Natural killer cell (primary cell): Measurements from ENCODE around the gene RBM22. TPM values are rescaled to one million over a fixed set of nuclear protein-coding genes. Genes with fewer than 3 reads are reported as not detected.

Experiments used
- ATAC-seq, 3 donors: fragments of 150-1000 bp in 2 of 3; fragments of 200-7000 bp in 1 of 3; cut with Tn5 transposase; 1 replicate in 1 of 3; 2 replicates in 2 of 3; pipeline ENCODE4 v1.10.0; 2021; ENCODE audit warnings: mild to moderate bottlenecking in 2 of 3, moderate library complexity in 2 of 3
- DNase-seq, 2 donors: peaks; one replicate each; pipeline versions ENCODE4 v3.0.0 to v3.0.0-alpha.2; 2013 to 2021; ENCODE audit warnings: mixed read lengths in 1 of 2
- H3K27ac ChIP-seq: one replicate; pipeline ENCODE4 v1.5.1; 2013; ENCODE audit warnings: mild to moderate bottlenecking, low read length
- H3K27me3 ChIP-seq: one replicate; pipeline ENCODE4 v1.6.1; 2013; ENCODE audit warnings: low read length; ENCODE audit not compliant: control insufficient read depth, insufficient read depth
- H3K36me3 ChIP-seq: one replicate; pipeline ENCODE4 v1.6.1; 2013; ENCODE audit warnings: low read length; ENCODE audit not compliant: control insufficient read depth, insufficient read depth
- H3K4me1 ChIP-seq: one replicate; pipeline ENCODE4 v1.6.1; 2013; ENCODE audit warnings: low read length; ENCODE audit not compliant: control insufficient read depth, insufficient read depth
- H3K4me3 ChIP-seq: one replicate; pipeline ENCODE4 v1.5.1; 2013; ENCODE audit warnings: low read length
- H3K9me3 ChIP-seq: one replicate; pipeline ENCODE4 v1.6.1; 2013; ENCODE audit warnings: low read length; ENCODE audit not compliant: control insufficient read depth, insufficient read depth
- H3K27ac Mint-ChIP-seq, 2 donors: one replicate each; pipeline ENCODE4 v1.8.0; 2022; ENCODE audit warnings: mild to moderate bottlenecking in 2 of 2, mixed read lengths in 2 of 2, moderate library complexity in 1 of 2
- H3K27me3 Mint-ChIP-seq, 2 donors: one replicate each; pipeline ENCODE4 v1.8.0; 2022; ENCODE audit warnings: low read depth in 2 of 2, mixed read lengths in 2 of 2
- H3K36me3 Mint-ChIP-seq: one replicate; pipeline ENCODE4 v1.8.0; 2022; ENCODE audit warnings: mixed read lengths
- H3K4me1 Mint-ChIP-seq, 2 donors: one replicate each; pipeline ENCODE4 v1.8.0; 2022; ENCODE audit warnings: mixed read lengths in 2 of 2
- H3K4me3 Mint-ChIP-seq: one replicate; pipeline ENCODE4 v1.8.0; 2022; ENCODE audit warnings: mild to moderate bottlenecking, moderate library complexity, mixed read lengths
- H3K9me3 Mint-ChIP-seq, 2 donors: one replicate each; pipeline ENCODE4 v1.8.0; 2022; ENCODE audit warnings: mixed read lengths in 2 of 2
- WGBS: methylation state at CpG from one replicate; pipeline ENCODE4 v1.1.7; 2013; ENCODE audit warnings: missing lambda C conversion rate; ENCODE audit not compliant: insufficient coverage; 5-methylcytosine and 5-hydroxymethylcytosine counted together
- intact Hi-C: fragments of 100-400 bp; cut with micrococcal nuclease; formaldehyde crosslinking; loops from one replicate; pipeline ENCODE4 v1.14.2; 2022
- total RNA-seq, 4 donors: library from RNA; stranded (reverse); fragments of 120-200 nt in 1 of 4; gene quantifications; one replicate each; pipeline versions ENCODE4 v1.2.3 to v1.2.4, GENCODE V29; 2013 to 2022
- TF ChIP-seq, protein P1 (sequence below): fragments of 200-600 bp; IDR thresholded peaks from one replicate; pipeline ENCODE4 v1.8.0; 2022; ENCODE audit warnings: antibody characterized with exemption

The RBM22 gene
- total RNA-seq, 3 donors from 2014 or later (not counting 1 experiment from before 2014, with no cell fraction given) = 136 to 149 (median 145) TPM

DNA sequence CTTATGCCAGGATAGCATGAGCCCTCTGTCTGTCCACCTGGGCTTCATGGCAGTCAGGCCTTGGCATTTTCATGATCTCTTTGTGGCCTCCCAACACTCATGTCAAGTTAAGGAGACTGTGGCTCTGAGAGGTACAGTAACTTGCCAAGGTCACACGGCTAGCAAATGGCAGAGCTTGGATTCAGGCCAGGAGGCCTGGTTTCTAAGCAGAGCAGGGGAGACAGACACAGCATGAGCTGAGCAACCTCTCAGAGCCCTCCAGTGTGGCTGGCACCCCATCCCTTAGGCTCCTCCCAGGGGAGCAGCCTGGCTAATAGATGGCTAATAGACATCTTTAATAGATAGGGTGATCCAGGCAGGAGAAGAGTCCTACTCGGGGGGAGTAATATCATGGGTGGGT, 56.3 kb downstream of the RBM22 start:
- H3K36me3 ChIP-seq = no peaks in the 10 kb centered on the region
- no peak overlapping the region for H3K27ac Mint-ChIP-seq
- no peak overlapping the region for H3K27ac ChIP-seq
- WGBS = 87% methylated on average over 2 of the region's 2 CpGs
- no peaks in the 10 kb centered on the region for H3K27me3 ChIP-seq
- no peak for ATAC-seq
- no peaks in the 10 kb centered on the region for H3K4me1 ChIP-seq
- TF ChIP-seq, protein P1, sequence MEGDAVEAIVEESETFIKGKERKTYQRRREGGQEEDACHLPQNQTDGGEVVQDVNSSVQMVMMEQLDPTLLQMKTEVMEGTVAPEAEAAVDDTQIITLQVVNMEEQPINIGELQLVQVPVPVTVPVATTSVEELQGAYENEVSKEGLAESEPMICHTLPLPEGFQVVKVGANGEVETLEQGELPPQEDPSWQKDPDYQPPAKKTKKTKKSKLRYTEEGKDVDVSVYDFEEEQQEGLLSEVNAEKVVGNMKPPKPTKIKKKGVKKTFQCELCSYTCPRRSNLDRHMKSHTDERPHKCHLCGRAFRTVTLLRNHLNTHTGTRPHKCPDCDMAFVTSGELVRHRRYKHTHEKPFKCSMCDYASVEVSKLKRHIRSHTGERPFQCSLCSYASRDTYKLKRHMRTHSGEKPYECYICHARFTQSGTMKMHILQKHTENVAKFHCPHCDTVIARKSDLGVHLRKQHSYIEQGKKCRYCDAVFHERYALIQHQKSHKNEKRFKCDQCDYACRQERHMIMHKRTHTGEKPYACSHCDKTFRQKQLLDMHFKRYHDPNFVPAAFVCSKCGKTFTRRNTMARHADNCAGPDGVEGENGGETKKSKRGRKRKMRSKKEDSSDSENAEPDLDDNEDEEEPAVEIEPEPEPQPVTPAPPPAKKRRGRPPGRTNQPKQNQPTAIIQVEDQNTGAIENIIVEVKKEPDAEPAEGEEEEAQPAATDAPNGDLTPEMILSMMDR = no peak
- DNase-seq = no peak
- no peak overlapping the region for H3K4me3 ChIP-seq
- no peaks in the 10 kb centered on the region for H3K9me3 ChIP-seq
- no peaks in the 10 kb centered on the region for H3K4me1 Mint-ChIP-seq
- no peaks in the 10 kb centered on the region for H3K9me3 Mint-ChIP-seq
- H3K4me3 Mint-ChIP-seq = no peak overlapping the region
- H3K36me3 Mint-ChIP-seq = no peaks in the 10 kb centered on the region
- peaks cover 6% of the 10 kb centered on the region in 2 donors for H3K27me3 Mint-ChIP-seq
- intact Hi-C loops = no loop called here

DNA sequence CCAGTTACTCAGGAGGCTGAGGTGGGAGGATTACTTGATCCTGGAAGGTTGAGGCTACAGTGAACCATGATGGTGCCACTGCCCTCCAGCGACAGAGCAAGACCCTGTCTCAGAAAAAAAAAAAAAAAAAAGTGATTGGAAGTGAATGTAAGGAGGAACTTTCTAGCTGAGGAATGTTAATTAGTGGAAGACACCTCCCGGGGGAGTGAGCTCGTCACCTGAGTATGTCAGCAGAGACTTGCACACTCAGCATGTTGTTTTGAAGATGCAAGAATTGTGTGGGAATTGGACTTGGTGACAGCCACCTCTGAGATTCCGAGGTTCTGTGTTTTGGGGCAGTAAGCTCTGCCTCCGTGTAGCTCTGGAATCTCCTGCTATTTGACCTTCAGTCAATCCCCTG, 56.8 kb downstream of the RBM22 start:
- H3K27ac ChIP-seq = no peak overlapping the region
- Mint-ChIP-seq H3K4me1 (no peaks in the 10 kb centered on the region), H3K9me3 (no peaks in the 10 kb centered on the region), H3K27ac (no peak overlapping the region), H3K27me3 (peaks cover 6% of the 10 kb centered on the region in 2 donors), H3K36me3 (no peaks in the 10 kb centered on the region), H3K4me3 (no peak overlapping the region)
- 91% methylated on average over 5 of the region's 5 CpGs for WGBS
- H3K4me3 ChIP-seq = no peak overlapping the region
- no peaks in the 10 kb centered on the region for H3K36me3 ChIP-seq
- no peaks in the 10 kb centered on the region for H3K4me1 ChIP-seq
- no peaks in the 10 kb centered on the region for H3K27me3 ChIP-seq
- no peaks in the 10 kb centered on the region for H3K9me3 ChIP-seq
- no peak for ATAC-seq
- intact Hi-C loops = no loop called here
- TF ChIP-seq, protein P1 = no peak
- DNase-seq = no peak

DNA sequence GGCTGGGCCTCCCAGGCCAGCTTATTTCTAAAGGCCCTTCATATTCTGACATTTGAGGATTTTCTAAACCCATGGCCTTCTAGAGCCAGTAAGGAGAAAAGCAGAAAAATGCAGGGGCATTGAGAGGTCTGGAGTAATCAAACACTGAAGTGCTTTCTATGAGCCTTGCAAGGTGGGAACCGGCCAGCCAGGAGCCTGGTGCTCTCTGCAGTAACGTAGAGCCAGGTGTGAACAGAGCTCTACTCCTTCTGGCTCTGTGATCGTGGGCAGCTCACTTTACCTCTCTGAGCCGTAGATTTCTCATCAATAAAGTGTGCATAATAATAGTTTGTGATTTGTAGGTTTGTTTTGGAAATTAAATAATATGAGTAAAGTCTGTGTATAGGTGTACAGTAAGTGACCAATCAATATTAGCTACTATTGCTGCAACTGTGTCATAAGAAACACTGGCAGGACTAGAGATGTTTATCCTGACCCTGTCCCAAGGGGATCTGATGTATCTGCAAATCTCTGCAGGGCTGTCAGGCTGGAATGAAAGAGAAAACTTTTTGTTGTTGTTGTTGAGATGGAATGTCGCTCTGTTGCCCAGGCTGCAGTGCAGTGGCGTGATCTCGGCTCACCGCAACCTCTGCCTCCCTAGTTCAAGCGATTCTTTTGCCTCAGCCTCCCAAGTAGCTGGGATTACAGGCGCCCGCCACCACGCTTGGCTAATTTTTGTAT, 57.7 kb downstream of the RBM22 start:
- Histone ChIP-seq H3K36me3 (no peaks in the 10 kb centered on the region), H3K4me3 (no peak overlapping the region), H3K9me3 (no peaks in the 10 kb centered on the region), H3K27me3 (no peaks in the 10 kb centered on the region), H3K4me1 (no peaks in the 10 kb centered on the region), H3K27ac (no peak overlapping the region)
- Mint-ChIP-seq H3K27me3 (peaks cover 6 to 10% of the 10 kb centered on the region in 2 donors), H3K4me3 (no peak overlapping the region), H3K36me3 (no peaks in the 10 kb centered on the region), H3K9me3 (no peaks in the 10 kb centered on the region), H3K27ac (no peak overlapping the region), H3K4me1 (no peaks in the 10 kb centered on the region)
- ATAC-seq = no peak
- TF ChIP-seq, protein P1 = no peak
- WGBS = 93% methylated on average over 9 of the region's 12 CpGs
- DNase-seq = no peak
- intact Hi-C loops = no loop called here

DNA sequence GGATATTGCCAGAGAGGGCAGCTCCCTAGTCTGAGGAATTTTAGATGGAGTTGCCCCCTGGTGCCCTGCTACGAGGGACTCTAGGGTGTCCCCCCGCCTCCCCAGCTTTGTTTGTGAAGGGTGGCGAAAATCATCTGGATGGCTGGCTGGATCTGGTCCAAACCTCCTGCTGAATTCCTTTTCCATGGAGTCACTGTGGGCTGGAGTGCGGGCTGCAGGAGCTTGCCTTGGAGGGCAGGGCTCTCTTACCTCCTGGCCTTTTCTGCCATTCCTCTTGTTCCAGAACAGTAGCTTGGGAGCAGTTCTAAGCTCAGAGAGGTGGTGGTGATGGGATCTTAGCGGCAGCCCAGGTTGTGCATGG, 58.3 kb downstream of the RBM22 start:
- TF ChIP-seq, protein P1 = no peak
- Mint-ChIP-seq H3K4me1 (no peaks in the 10 kb centered on the region), H3K27ac (no peak overlapping the region), H3K9me3 (no peaks in the 10 kb centered on the region), H3K27me3 (peaks cover 5 to 16% of the 10 kb centered on the region in 2 donors), H3K4me3 (no peak overlapping the region), H3K36me3 (no peaks in the 10 kb centered on the region)
- intact Hi-C loops = no loop called here
- Histone ChIP-seq H3K9me3 (no peaks in the 10 kb centered on the region), H3K27me3 (no peaks in the 10 kb centered on the region), H3K4me1 (no peaks in the 10 kb centered on the region), H3K4me3 (no peak overlapping the region), H3K27ac (no peak overlapping the region), H3K36me3 (no peaks in the 10 kb centered on the region)
- WGBS = 92% methylated on average over 5 of the region's 5 CpGs
- no peak for DNase-seq
- no peak for ATAC-seq
